Liver (tissue), 9 donors: ENCODE results near the gene SYNJ1. TPM values are rescaled to one million over a fixed set of nuclear protein-coding genes. Genes with fewer than 3 reads are reported as not detected.

ENCODE experiments used
- DNase-seq: peaks from one replicate; pipeline ENCODE4 v3.0.0-alpha.2; 2017; ENCODE audit warnings: low spot score
- H3K27ac ChIP-seq, 2 donors: one replicate each; pipeline ENCODE4 v1.7.0; 2013; ENCODE audit warnings: inconsistent platforms in 2 of 2, low read length in 2 of 2, control low read depth in 1 of 2, low read depth in 1 of 2, mild to moderate bottlenecking in 1 of 2
- H3K27me3 ChIP-seq, 4 donors: one replicate each; pipeline versions ENCODE4 v1.6.1 to v1.7.0; 2013; ENCODE audit warnings: low read length in 3 of 4, inconsistent platforms in 1 of 4, mild to moderate bottlenecking in 1 of 4, moderate library complexity in 1 of 4; ENCODE audit not compliant: control insufficient read depth in 4 of 4, insufficient read depth in 4 of 4
- H3K36me3 ChIP-seq, 4 donors: one replicate each; pipeline versions ENCODE4 v1.6.1 to v1.7.0; 2013; ENCODE audit warnings: low read length in 3 of 4, mild to moderate bottlenecking in 3 of 4, low read depth in 1 of 4, moderate library complexity in 1 of 4; ENCODE audit not compliant: control insufficient read depth in 4 of 4, insufficient read depth in 3 of 4
- H3K4me1 ChIP-seq, 4 donors: one replicate each; pipeline versions ENCODE4 v1.6.1 to v1.7.0; 2013; ENCODE audit warnings: low read length in 3 of 4, mild to moderate bottlenecking in 3 of 4, moderate library complexity in 1 of 4; ENCODE audit not compliant: control insufficient read depth in 4 of 4, insufficient read depth in 4 of 4
- H3K4me3 ChIP-seq, 3 donors: one replicate each; pipeline versions ENCODE4 v1.6.1 to v1.7.0; 2013; ENCODE audit warnings: low read length in 3 of 3, control low read depth in 1 of 3, low read depth in 1 of 3, mild to moderate bottlenecking in 1 of 3
- H3K9ac ChIP-seq, 2 donors: one replicate each; pipeline ENCODE4 v1.7.0; 2013; ENCODE audit warnings: low read length in 2 of 2, mild to moderate bottlenecking in 2 of 2, moderate library complexity in 2 of 2, control low read depth in 1 of 2, low read depth in 1 of 2
- H3K9me3 ChIP-seq, 4 donors: one replicate each; pipeline versions ENCODE4 v1.6.1 to v1.7.0; 2013; ENCODE audit warnings: low read length in 3 of 4; ENCODE audit not compliant: control insufficient read depth in 4 of 4
- CTCF ChIP-seq: fragments of 150-350 bp; IDR thresholded peaks from 2 replicates; pipeline ENCODE4 v1.5.1; 2017; ENCODE audit warnings: improper control_type of control experiment, low read depth, low read length; ENCODE audit not compliant: missing input control
- EGR1 ChIP-seq, 2 donors: IDR thresholded peaks; 2 replicates each; pipeline ENCODE4 v1.6.1; 2016 to 2018; ENCODE audit warnings: antibody characterized with exemption in 2 of 2, low read depth in 2 of 2
- HNF4A ChIP-seq, 2 donors: conservative IDR thresholded peaks; 2 replicates each; pipeline ENCODE4 v1.6.1; 2016; ENCODE audit warnings: antibody characterized with exemption in 2 of 2, mild to moderate bottlenecking in 2 of 2
- HNF4G ChIP-seq: IDR thresholded peaks from 2 replicates; pipeline ENCODE4 v1.6.1; 2016; ENCODE audit warnings: antibody characterized with exemption
- JUND ChIP-seq, 2 donors: IDR thresholded peaks; 2 replicates each; pipeline ENCODE4 v1.6.1; 2016; ENCODE audit warnings: antibody characterized with exemption in 2 of 2
- MAX ChIP-seq: IDR thresholded peaks from 2 replicates; pipeline ENCODE4 v1.6.1; 2016; ENCODE audit warnings: antibody characterized with exemption
- NR2F2 ChIP-seq: IDR thresholded peaks from 2 replicates; pipeline ENCODE4 v1.6.1; 2016; ENCODE audit warnings: antibody characterized with exemption
- RAD21 ChIP-seq, 2 donors: IDR thresholded peaks; 2 replicates each; pipeline ENCODE4 v1.6.1; 2016; ENCODE audit warnings: antibody characterized with exemption in 2 of 2, mild to moderate bottlenecking in 2 of 2
- REST ChIP-seq: IDR thresholded peaks from 2 replicates; pipeline ENCODE4 v1.6.1; 2016; ENCODE audit warnings: antibody characterized with exemption, mild to moderate bottlenecking
- RXRA ChIP-seq, 2 donors: IDR thresholded peaks; 2 replicates each; pipeline ENCODE4 v1.6.1; 2017 to 2018; ENCODE audit warnings: antibody characterized with exemption in 2 of 2, mild to moderate bottlenecking in 1 of 2
- SP1 ChIP-seq: IDR thresholded peaks from 2 replicates; pipeline ENCODE4 v1.6.1; 2018; ENCODE audit warnings: antibody characterized with exemption, mild to moderate bottlenecking
- TAF1 ChIP-seq: conservative IDR thresholded peaks from 2 replicates; pipeline ENCODE4 v1.6.1; 2016; ENCODE audit warnings: antibody characterized with exemption, mild to moderate bottlenecking
- YY1 ChIP-seq: IDR thresholded peaks from 2 replicates; pipeline ENCODE4 v1.6.1; 2016; ENCODE audit warnings: antibody characterized with exemption, mild to moderate bottlenecking
- ZBTB33 ChIP-seq: IDR thresholded peaks from 2 replicates; pipeline ENCODE4 v1.6.1; 2016; ENCODE audit warnings: antibody characterized with exemption
- WGBS: extraction: QIAGEN DNeasy Blood & Tissue Kit; methylation state at CpG from one replicate; pipeline ENCODE4 v1.1.7; 2013; 5-methylcytosine and 5-hydroxymethylcytosine counted together
- polyA plus RNA-seq, 2 donors: library from polyadenylated mRNA; stranded (reverse) in 1 of 2; unstranded in 1 of 2; fragments of 200-250 nt in 1 of 2; fragments of >200 nt in 1 of 2; fragmentation: Nextera tagmentation in 1 of 2; extraction: Ambion mirVana in 1 of 2; gene quantifications; one replicate each; pipeline versions ENCODE4 v1.2.1 to v1.2.3, GENCODE V29; 2013 to 2015
- total RNA-seq, 2 donors: library from RNA; depleted of rRNA; stranded (reverse); fragments of >200 nt; gene quantifications; one replicate each; pipeline ENCODE4 v1.2.3, GENCODE V29; 2014
- TF ChIP-seq, protein P1 (sequence below): IDR thresholded peaks from 2 replicates; pipeline ENCODE4 v1.6.1; 2016; ENCODE audit warnings: antibody characterized with exemption
- donor health status: healthy.
- donor health status: healthy.
- donor health status: healthy.
- donor health status: healthy.
- donor health status: healthy.

Gene SYNJ1
- total and polyA plus RNA-seq, 4 donors: 2.5 to 7.2 (median 5.0) TPM

GRCh38 chr21:32690085-32690484 lies 37.7 kb downstream of the SYNJ1 start:
- no peaks in the 10 kb centered on the region for H3K4me1 ChIP-seq
- no peak overlapping the region for H3K27ac ChIP-seq
- H3K9me3 ChIP-seq: no peaks in the 10 kb centered on the region
- no peaks in the 10 kb centered on the region for H3K27me3 ChIP-seq
- peaks cover 7 to 15% (median 10%) of the 10 kb centered on the region in 4 donors for H3K36me3 ChIP-seq
- DNase-seq: no peak
- no peak overlapping the region for H3K4me3 ChIP-seq
- H3K9ac ChIP-seq: no peak overlapping the region
- TF ChIP-seq MAX (no peak), ZBTB33 (no peak), REST (no peak), HNF4G (no peak), RAD21 (IDR thresholded peaks at IDR 0.05) (no peak), TAF1 (no peak), RXRA (IDR thresholded peaks at IDR 0.05) (no peak), CTCF (no peak), SP1 (no peak), EGR1 (IDR thresholded peaks at IDR 0.05; ENCODE audit: low read depth in 2 of 2) (no peak), HNF4A (conservative IDR thresholded peaks at IDR 0.05) (no peak)
- TF ChIP-seq, protein P1, sequence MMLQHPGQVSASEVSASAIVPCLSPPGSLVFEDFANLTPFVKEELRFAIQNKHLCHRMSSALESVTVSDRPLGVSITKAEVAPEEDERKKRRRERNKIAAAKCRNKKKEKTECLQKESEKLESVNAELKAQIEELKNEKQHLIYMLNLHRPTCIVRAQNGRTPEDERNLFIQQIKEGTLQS: no peak
- WGBS: 56% methylated on average over 3 of the region's 3 CpGs

- Histone ChIP-seq H3K4me1 (peaks cover 0 to 8% (median 2%) of the 10 kb centered on the region in 4 donors), H3K36me3 (peaks cover 6 to 14% (median 8%) of the 10 kb centered on the region in 4 donors), H3K4me3 (no peak overlapping the region), H3K27me3 (no peaks in the 10 kb centered on the region), H3K9ac (no peak overlapping the region), H3K9me3 (no peaks in the 10 kb centered on the region), H3K27ac (no peak overlapping the region)
- no peak for DNase-seq
- WGBS: 87% methylated on average over 4 of the region's 4 CpGs
- TF ChIP-seq YY1 (no peak), NR2F2 (peak; percentile 44), JUND (IDR thresholded peaks at IDR 0.05) (no peak), ZBTB33 (no peak), REST (no peak), HNF4G (no peak), TAF1 (no peak), SP1 (no peak), MAX (no peak), EGR1 (IDR thresholded peaks at IDR 0.05; ENCODE audit: low read depth in 2 of 2) (no peak), RAD21 (IDR thresholded peaks at IDR 0.05) (peak; percentile 12 to 19)
- TF ChIP-seq, protein P1: no peak
These were observed 40.0 kb downstream of the SYNJ1 start for GRCh38 chr21:32687643-32688345.
